HUES48 (cell line): Measurements from ENCODE around the gene CCDC138.

Source experiments
- H3K27ac ChIP-seq: one replicate; pipeline ENCODE4 v1.7.0; 2013; ENCODE audit warnings: low read depth, low read length, inconsistent platforms
- H3K27me3 ChIP-seq: 2 replicates; pipeline ENCODE4 v1.6.1; 2013; ENCODE audit warnings: mild to moderate bottlenecking, low read length; ENCODE audit not compliant: control insufficient read depth, insufficient read depth
- H3K36me3 ChIP-seq: 2 replicates; pipeline ENCODE4 v1.6.1; 2013; ENCODE audit warnings: low read length; ENCODE audit not compliant: control insufficient read depth, insufficient read depth
- H3K4me1 ChIP-seq: 2 replicates; pipeline ENCODE4 v1.6.1; 2013; ENCODE audit warnings: mild to moderate bottlenecking, low read length; ENCODE audit not compliant: control insufficient read depth, insufficient read depth
- H3K4me3 ChIP-seq: 2 replicates; pipeline ENCODE4 v1.5.1; 2013; ENCODE audit warnings: mild to moderate bottlenecking, low read depth, low read length
- H3K9ac ChIP-seq: 2 replicates; pipeline ENCODE4 v1.6.1; 2013; ENCODE audit warnings: mild to moderate bottlenecking, low read depth, low read length, moderate library complexity
- H3K9me3 ChIP-seq: 2 replicates; pipeline ENCODE4 v1.6.1; 2013; ENCODE audit warnings: low read length; ENCODE audit not compliant: control insufficient read depth, insufficient read depth

The CCDC138 gene

GRCh38 chr2:108909275-108909823 is 122.8 kb downstream of the CCDC138 start:
- H3K27ac ChIP-seq: no peak overlapping the region
- H3K36me3 ChIP-seq: no peaks in the 10 kb centered on the region
- no peaks in the 10 kb centered on the region for H3K9me3 ChIP-seq
- no peaks in the 10 kb centered on the region for H3K27me3 ChIP-seq
- no peak overlapping the region for H3K4me3 ChIP-seq
- no peaks in the 10 kb centered on the region for H3K4me1 ChIP-seq
- H3K9ac ChIP-seq: no peak overlapping the region

- Histone ChIP-seq H3K9ac (no peak overlapping the region), H3K9me3 (no peaks in the 10 kb centered on the region), H3K36me3 (no peaks in the 10 kb centered on the region), H3K27me3 (no peaks in the 10 kb centered on the region), H3K4me3 (no peak overlapping the region), H3K4me1 (no peaks in the 10 kb centered on the region), H3K27ac (no peak overlapping the region)
Measured at GRCh38 chr2:108910011-108910431, 123.5 kb downstream of the CCDC138 start.

GRCh38 chr2:108910541-108911396 is 124.2 kb downstream of the CCDC138 start:
- H3K4me1 ChIP-seq: no peaks in the 10 kb centered on the region
- H3K9me3 ChIP-seq: no peaks in the 10 kb centered on the region
- no peaks in the 10 kb centered on the region for H3K27me3 ChIP-seq
- no peak overlapping the region for H3K4me3 ChIP-seq
- H3K27ac ChIP-seq: no peak overlapping the region
- no peak overlapping the region for H3K9ac ChIP-seq
- H3K36me3 ChIP-seq: no peaks in the 10 kb centered on the region

GRCh38 chr2:108911401-108911800 is 124.8 kb downstream of the CCDC138 start:
- no peaks in the 10 kb centered on the region for H3K36me3 ChIP-seq
- H3K4me1 ChIP-seq: no peaks in the 10 kb centered on the region
- H3K27me3 ChIP-seq: no peaks in the 10 kb centered on the region
- H3K27ac ChIP-seq: no peak overlapping the region
- no peak overlapping the region for H3K9ac ChIP-seq
- no peak overlapping the region for H3K4me3 ChIP-seq
- no peaks in the 10 kb centered on the region for H3K9me3 ChIP-seq

- Histone ChIP-seq H3K27me3 (no peaks in the 10 kb centered on the region), H3K4me1 (no peaks in the 10 kb centered on the region), H3K9ac (no peak overlapping the region), H3K27ac (no peak overlapping the region), H3K36me3 (no peaks in the 10 kb centered on the region), H3K4me3 (no peak overlapping the region), H3K9me3 (no peaks in the 10 kb centered on the region)
Measured at GRCh38 chr2:108911807-108912628, 125.4 kb downstream of the CCDC138 start.

- no peaks in the 10 kb centered on the region for H3K9me3 ChIP-seq
- no peaks in the 10 kb centered on the region for H3K27me3 ChIP-seq
- no peak overlapping the region for H3K4me3 ChIP-seq
- H3K36me3 ChIP-seq: no peaks in the 10 kb centered on the region
- no peak overlapping the region for H3K9ac ChIP-seq
- H3K4me1 ChIP-seq: no peaks in the 10 kb centered on the region
- no peak overlapping the region for H3K27ac ChIP-seq
Measured at GRCh38 chr2:108912629-108912902, 126.0 kb downstream of the CCDC138 start.

GRCh38 chr2:108916122-108916795 is 129.7 kb downstream of the CCDC138 start:
- Histone ChIP-seq H3K27ac (no peak overlapping the region), H3K4me1 (no peaks in the 10 kb centered on the region), H3K9me3 (no peaks in the 10 kb centered on the region), H3K36me3 (no peaks in the 10 kb centered on the region), H3K27me3 (no peaks in the 10 kb centered on the region), H3K9ac (no peak overlapping the region), H3K4me3 (no peak overlapping the region)

GRCh38 chr2:108916796-108917421 is 130.3 kb downstream of the CCDC138 start:
- no peak overlapping the region for H3K4me3 ChIP-seq
- no peaks in the 10 kb centered on the region for H3K27me3 ChIP-seq
- no peak overlapping the region for H3K9ac ChIP-seq
- H3K27ac ChIP-seq: no peak overlapping the region
- no peaks in the 10 kb centered on the region for H3K36me3 ChIP-seq
- no peaks in the 10 kb centered on the region for H3K9me3 ChIP-seq
- no peaks in the 10 kb centered on the region; the same call in 1 of the 2 replicates for H3K4me1 ChIP-seq

GRCh38 chr2:108917526-108917925 is 131.0 kb downstream of the CCDC138 start:
- no peaks in the 10 kb centered on the region for H3K9me3 ChIP-seq
- no peaks in the 10 kb centered on the region for H3K36me3 ChIP-seq
- no peaks in the 10 kb centered on the region for H3K27me3 ChIP-seq
- H3K4me3 ChIP-seq: no peak overlapping the region
- no peak overlapping the region for H3K27ac ChIP-seq
- H3K4me1 ChIP-seq: no peaks in the 10 kb centered on the region; the same call in 1 of the 2 replicates
- no peak overlapping the region for H3K9ac ChIP-seq

- no peaks in the 10 kb centered on the region; the same call in 1 of the 2 replicates for H3K4me1 ChIP-seq
- H3K9ac ChIP-seq: no peak overlapping the region
- H3K4me3 ChIP-seq: no peak overlapping the region
- no peaks in the 10 kb centered on the region for H3K27me3 ChIP-seq
- H3K27ac ChIP-seq: no peak overlapping the region
- no peaks in the 10 kb centered on the region for H3K36me3 ChIP-seq
- H3K9me3 ChIP-seq: no peaks in the 10 kb centered on the region
Measured at GRCh38 chr2:108918156-108918874, 131.7 kb downstream of the CCDC138 start.
